GM12874 (cell line): ENCODE measurements around the gene DEPDC1B.

Source experiments
- CTCF ChIP-seq: IDR thresholded peaks from 2 replicates; pipeline ENCODE4 v1.5.1; 2011; ENCODE audit warnings: low read depth, mild to moderate bottlenecking, control low read depth, low read length, moderate library complexity; ENCODE audit not compliant: insufficient read depth

DEPDC1B gene

GRCh38 chr5:60584304-60584703, 115.7 kb downstream of the DEPDC1B start:
- no peak for TF ChIP-seq CTCF

- TF ChIP-seq CTCF, result no peak
These were observed 116.3 kb downstream of the DEPDC1B start for GRCh38 chr5:60583616-60584015.

- no peak for TF ChIP-seq CTCF
These were observed 121.7 kb downstream of the DEPDC1B start for GRCh38 chr5:60578315-60578714.

GRCh38 chr5:60577116-60577515, 122.8 kb downstream of the DEPDC1B start:
- no peak for TF ChIP-seq CTCF

GRCh38 chr5:60576425-60576824, 123.5 kb downstream of the DEPDC1B start:
- TF ChIP-seq CTCF, result no peak

GRCh38 chr5:60568646-60569045, 131.3 kb downstream of the DEPDC1B start:
- TF ChIP-seq CTCF, result no peak

GRCh38 chr5:60563696-60564324, 136.2 kb downstream of the DEPDC1B start:
- no peak for TF ChIP-seq CTCF

GRCh38 chr5:60551829-60552228, 148.1 kb downstream of the DEPDC1B start:
- TF ChIP-seq CTCF, result no peak
